HG02884 (cell line): ENCODE results near the gene OR51B5.
"Not testable (repeated sequence)": the region's sequence is repeated elsewhere in the genome, so short reads cannot be mapped to it uniquely, and the experiment has no call there.

Experiments
- ATAC-seq: cut with Tn5 transposase; IDR thresholded peaks from one replicate; pipeline ENCODE4 v1.9.1; 2021; ENCODE audit warnings: mild to moderate bottlenecking, moderate library complexity; ENCODE audit not compliant: unreplicated experiment

OR51B5 gene

DNA sequence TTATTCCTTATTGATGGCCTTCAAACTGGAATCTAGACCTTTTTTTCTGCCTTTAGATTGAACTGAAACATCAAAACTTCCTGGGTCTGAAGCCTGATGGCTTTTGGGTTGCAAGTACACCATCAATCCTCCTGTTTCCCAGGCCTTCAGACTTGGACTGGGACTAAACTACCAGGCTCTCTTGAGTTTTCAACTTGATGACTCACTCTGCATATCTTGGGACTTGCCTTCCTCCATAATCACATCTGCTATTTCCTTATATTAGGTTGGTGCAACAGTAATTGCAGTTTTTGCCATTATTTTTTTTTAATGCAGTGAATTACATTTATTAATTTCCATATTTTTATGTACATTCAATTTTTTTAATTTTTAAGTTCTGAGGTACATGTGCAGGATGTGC is 7.0 kb downstream of the OR51B5 start:
- no peak for ATAC-seq

DNA sequence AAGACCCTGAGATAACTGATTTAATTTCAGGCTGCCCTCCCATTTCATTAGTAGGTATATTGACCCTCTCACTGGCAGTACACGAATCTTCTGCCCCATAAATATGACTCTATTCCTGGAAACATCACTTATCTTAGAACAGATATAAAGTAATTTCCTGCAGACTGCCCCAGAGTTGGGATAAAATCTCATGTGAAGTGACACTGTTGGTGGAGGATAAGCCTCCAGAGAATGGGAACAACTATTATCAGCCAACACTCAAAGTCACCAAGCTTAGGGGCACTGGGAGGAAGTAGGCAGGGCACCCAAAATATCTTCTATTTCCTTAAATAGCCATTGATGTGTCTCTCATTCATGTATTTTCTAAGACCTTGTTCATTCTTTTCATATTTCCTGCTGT is 8.2 kb downstream of the OR51B5 start:
- no peak for ATAC-seq

GRCh38 chr11:5324197-5324596 is 19.1 kb downstream of the OR51B5 start, which contains the start of gene OR51B2:
Gene OR51B2 (minus strand): TSS chr11:5324297. CDS start chr11:5324297, 0 bp downstream.
- no peak for ATAC-seq

- ATAC-seq, result no peak
These were observed 26.0 kb downstream of the OR51B5 start for GRCh38 chr11:5317292-5317691.

DNA sequence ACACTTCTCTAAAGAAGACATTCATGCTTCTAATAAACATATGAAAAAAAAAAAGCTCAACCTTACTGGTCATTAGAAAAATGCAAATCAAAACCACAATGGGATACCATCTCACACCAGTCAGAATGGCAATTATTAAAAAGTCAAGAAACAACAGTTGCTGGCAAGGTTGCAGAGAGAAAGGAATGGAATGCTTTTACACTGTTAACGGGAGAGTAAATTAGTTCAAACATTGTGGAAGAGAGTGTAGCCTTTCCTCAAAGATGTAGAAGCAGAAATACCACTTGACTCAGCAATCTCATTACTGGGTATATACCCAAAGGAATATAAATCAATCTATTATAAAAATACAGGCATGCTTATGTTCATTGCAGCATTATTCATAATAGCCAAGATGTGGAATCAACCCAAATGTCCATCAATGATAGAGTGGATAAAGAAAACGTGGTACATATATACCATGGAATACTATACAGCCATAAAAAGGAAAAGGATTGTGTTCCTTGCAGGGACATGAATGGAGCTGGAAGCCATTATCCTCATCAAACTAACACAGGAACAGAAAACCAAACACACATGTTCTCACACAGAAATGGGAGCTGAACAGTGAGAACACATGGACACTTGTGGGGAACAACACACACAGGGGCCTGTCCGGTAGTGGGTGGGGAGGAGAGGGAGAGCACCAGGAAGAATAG is 29.8 kb downstream of the OR51B5 start:
- ATAC-seq, result not testable (repeated sequence)

DNA sequence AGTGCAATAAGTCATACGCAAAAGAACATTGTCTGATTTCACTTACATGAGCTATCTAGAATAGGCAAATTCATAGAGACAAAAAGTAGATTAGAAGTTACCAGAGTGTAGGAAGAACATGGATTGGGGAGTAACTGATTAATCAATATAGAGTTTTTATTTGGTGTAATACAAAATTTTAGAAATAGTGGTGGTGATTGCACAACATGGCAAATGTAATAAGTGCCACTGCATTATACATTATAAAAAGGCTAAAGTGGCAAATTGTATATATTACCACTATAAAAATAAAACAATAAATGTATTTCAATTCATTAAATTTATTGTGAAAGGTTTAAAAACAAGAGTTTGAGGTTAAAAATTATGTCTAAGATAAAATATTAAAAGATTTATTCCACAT is 32.9 kb downstream of the OR51B5 start:
- no peak for ATAC-seq

GRCh38 chr11:5307256-5308019 is 35.9 kb downstream of the OR51B5 start:
- no peak for ATAC-seq

DNA sequence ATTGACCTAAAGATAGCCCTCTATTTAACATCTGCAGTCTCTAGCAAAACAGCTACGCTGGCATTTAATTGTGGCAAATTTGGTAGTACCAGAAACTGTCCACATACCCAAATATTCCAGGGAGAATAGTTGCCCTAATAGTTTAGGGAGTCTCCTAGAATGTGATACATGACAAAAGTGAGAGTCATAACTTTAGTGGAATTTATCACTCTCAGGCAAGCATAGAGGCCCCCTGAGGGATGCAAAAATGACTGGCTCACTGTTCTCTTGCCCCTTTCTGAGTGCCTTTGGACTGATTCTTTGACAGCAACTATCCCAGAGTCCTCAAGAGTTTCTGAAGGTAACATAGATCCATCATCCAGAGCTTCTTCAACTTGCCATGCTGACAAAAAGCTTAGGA is 39.3 kb downstream of the OR51B5 start:
- ATAC-seq, result no peak

DNA sequence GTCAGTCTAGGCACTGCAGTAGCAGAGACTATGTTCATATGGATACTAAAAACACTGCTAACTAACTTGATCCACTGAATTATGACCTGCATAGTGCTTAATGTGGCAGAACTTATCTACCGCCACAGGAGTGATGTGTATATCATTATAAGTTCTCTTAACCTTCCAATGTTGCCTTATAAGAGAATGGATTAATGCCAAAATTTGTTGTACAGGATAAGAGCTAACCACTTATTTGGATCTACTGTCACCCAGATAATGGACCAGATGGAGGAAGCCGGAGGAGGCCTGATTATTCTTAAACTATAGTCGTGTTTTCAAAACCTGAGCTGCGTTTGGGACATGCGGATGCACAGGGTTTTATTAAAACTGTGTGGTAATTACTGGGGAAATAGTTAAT is 39.7 kb downstream of the OR51B5 start:
- ATAC-seq, result no peak

- ATAC-seq, result no peak
These were observed 41.5 kb downstream of the OR51B5 start, which contains the start of gene OR51B4 for GRCh38 chr11:5301846-5302245. Gene OR51B4 (minus strand): TSS chr11:5301946. CDS start chr11:5301946, 0 bp downstream.

DNA sequence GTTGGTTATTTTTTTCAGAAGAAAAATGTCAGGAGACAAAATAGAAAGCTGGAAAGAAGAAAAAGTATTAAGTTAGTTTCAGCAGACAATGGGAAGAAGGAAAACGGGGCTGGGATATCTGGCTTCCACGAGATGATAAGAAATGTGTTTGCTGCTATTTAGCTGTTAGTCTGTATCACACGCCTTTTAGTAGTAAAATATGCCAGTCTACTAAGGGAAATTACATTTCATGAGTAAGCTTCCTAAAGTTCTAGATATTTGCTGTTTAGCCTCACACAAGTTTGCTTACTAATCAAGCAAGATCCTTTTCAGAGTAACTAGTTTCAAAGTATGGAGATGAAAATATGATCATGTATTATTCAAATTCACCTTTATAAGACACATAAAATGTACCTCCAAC is 43.1 kb downstream of the OR51B5 start:
- ATAC-seq, result no peak

GRCh38 chr11:5298451-5298850 is 44.9 kb downstream of the OR51B5 start:
- ATAC-seq, result no peak

GRCh38 chr11:5297721-5298323 is 45.5 kb downstream of the OR51B5 start:
- no peak for ATAC-seq

GRCh38 chr11:5294342-5294995 is 48.9 kb downstream of the OR51B5 start:
- not testable (repeated sequence) for ATAC-seq

DNA sequence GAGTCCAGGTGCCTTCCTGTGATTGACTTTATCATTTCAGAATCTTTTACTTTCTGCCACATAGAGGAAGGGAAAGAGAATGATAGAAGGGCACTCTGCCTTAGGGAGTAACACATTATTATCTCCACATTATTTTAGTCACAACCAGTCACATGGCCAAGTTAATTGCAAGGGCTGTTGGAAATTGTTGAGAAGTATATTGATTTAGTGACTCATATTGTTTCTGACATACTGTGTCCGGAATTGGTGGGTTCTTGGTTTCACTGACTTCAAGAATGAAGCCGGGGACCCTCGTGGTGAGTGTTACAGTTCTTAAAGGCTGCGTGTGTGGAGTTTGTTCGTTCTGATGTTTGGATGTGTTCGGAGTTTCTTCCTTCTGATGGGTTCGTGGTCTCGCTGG is 50.3 kb downstream of the OR51B5 start:
- no peak for ATAC-seq
